ENCODE results near the gene BRD3.

- TF ChIP-seq, protein P1, sequence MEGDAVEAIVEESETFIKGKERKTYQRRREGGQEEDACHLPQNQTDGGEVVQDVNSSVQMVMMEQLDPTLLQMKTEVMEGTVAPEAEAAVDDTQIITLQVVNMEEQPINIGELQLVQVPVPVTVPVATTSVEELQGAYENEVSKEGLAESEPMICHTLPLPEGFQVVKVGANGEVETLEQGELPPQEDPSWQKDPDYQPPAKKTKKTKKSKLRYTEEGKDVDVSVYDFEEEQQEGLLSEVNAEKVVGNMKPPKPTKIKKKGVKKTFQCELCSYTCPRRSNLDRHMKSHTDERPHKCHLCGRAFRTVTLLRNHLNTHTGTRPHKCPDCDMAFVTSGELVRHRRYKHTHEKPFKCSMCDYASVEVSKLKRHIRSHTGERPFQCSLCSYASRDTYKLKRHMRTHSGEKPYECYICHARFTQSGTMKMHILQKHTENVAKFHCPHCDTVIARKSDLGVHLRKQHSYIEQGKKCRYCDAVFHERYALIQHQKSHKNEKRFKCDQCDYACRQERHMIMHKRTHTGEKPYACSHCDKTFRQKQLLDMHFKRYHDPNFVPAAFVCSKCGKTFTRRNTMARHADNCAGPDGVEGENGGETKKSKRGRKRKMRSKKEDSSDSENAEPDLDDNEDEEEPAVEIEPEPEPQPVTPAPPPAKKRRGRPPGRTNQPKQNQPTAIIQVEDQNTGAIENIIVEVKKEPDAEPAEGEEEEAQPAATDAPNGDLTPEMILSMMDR (conservative IDR thresholded peaks at IDR 0.05; ENCODE audit: low read length) = no peak
- no peak for TF ChIP-seq EZH2phosphoT487 (IDR thresholded peaks at IDR 0.05; ENCODE audit: borderline replicate concordance)
Measured at GRCh38 chr9:134044944-134045343, 22.9 kb downstream of the BRD3 start.
